ENCODE measurements around the gene JAZF1. TPM values are rescaled to one million over a fixed set of nuclear protein-coding genes. Genes with fewer than 3 reads are reported as not detected.

JAZF1 gene
- total and polyA plus RNA-seq, 4 donors: 13.5 to 38.8 (median 21.3) TPM

GRCh38 chr7:28106321-28106829 is 74.2 kb downstream of the JAZF1 start:
- ATAC-seq (ENCODE audit: low FRiP score): no peak
- Histone ChIP-seq H3K4me1 (ENCODE audit: control insufficient read depth in 1 of 2, insufficient read depth in 2 of 2, low read length in 2 of 2) (peaks cover 0 to 2% of the 10 kb centered on the region in 2 donors), H3K27ac (ENCODE audit: low read depth in 1 of 2, low read length in 2 of 2) (no peak overlapping the region), H3K27me3 (ENCODE audit: control insufficient read depth in 1 of 2, insufficient read depth in 2 of 2, low read length in 1 of 2) (no peaks in the 10 kb centered on the region), H3K36me3 (ENCODE audit: control insufficient read depth in 1 of 2, insufficient read depth in 2 of 2, low read length in 1 of 2) (no peaks in the 10 kb centered on the region), H3K4me3 (ENCODE audit: low read length in 2 of 2) (no peak overlapping the region), H3K9me3 (ENCODE audit: control insufficient read depth, low read length) (no peaks in the 10 kb centered on the region)
- DNase-seq: no peak
- intact Hi-C loops (cut with DNase I): loop anchor here in 1 of 2 donors (5.0 kb wide), 1 partner anchor 71 kb away; no protein-coding TSS in a partner anchor
- WGBS, 2 donors: 70 to 79% methylated on average over 6 of the region's 6 CpGs

- H3K4me3 ChIP-seq (ENCODE audit: low read length in 2 of 2): no peak overlapping the region
- no peaks in the 10 kb centered on the region for H3K27me3 ChIP-seq (ENCODE audit: control insufficient read depth in 1 of 2, insufficient read depth in 2 of 2, low read length in 1 of 2)
- 91 to 92% methylated on average over 6 of the region's 6 CpGs for WGBS, 2 donors
- DNase-seq: no peak
- H3K36me3 ChIP-seq (ENCODE audit: control insufficient read depth in 1 of 2, insufficient read depth in 2 of 2, low read length in 1 of 2): no peaks in the 10 kb centered on the region
- peaks cover 0 to 2% of the 10 kb centered on the region in 2 donors for H3K4me1 ChIP-seq (ENCODE audit: control insufficient read depth in 1 of 2, insufficient read depth in 2 of 2, low read length in 2 of 2)
- H3K9me3 ChIP-seq (ENCODE audit: control insufficient read depth, low read length): no peaks in the 10 kb centered on the region
- no peak overlapping the region for H3K27ac ChIP-seq (ENCODE audit: low read depth in 1 of 2, low read length in 2 of 2)
- no peak for ATAC-seq (ENCODE audit: low FRiP score)
- intact Hi-C loops (cut with DNase I): loop anchor here in 1 of 2 donors (5.0 kb wide), 1 partner anchor 72 kb away; no protein-coding TSS in a partner anchor
Observed at GRCh38 chr7:28105234-28105633, 75.4 kb downstream of the JAZF1 start.

GRCh38 chr7:28104811-28105210 is 75.8 kb downstream of the JAZF1 start:
- ATAC-seq (ENCODE audit: low FRiP score) (no peak), DNase-seq (no peak)
- H3K4me1 ChIP-seq (ENCODE audit: control insufficient read depth in 1 of 2, insufficient read depth in 2 of 2, low read length in 2 of 2): peaks cover 0 to 2% of the 10 kb centered on the region in 2 donors
- H3K9me3 ChIP-seq (ENCODE audit: control insufficient read depth, low read length): no peaks in the 10 kb centered on the region
- H3K27me3 ChIP-seq (ENCODE audit: control insufficient read depth in 1 of 2, insufficient read depth in 2 of 2, low read length in 1 of 2): no peaks in the 10 kb centered on the region
- H3K27ac ChIP-seq (ENCODE audit: low read depth in 1 of 2, low read length in 2 of 2): no peak overlapping the region
- WGBS, 2 donors: 90 to 91% methylated on average over 4 of the region's 4 CpGs
- H3K4me3 ChIP-seq (ENCODE audit: low read length in 2 of 2): no peak overlapping the region
- H3K36me3 ChIP-seq (ENCODE audit: control insufficient read depth in 1 of 2, insufficient read depth in 2 of 2, low read length in 1 of 2): no peaks in the 10 kb centered on the region
- intact Hi-C loops (cut with DNase I): loop anchor here in 1 of 2 donors (5.0 kb wide), 1 partner anchor 72 kb away; no protein-coding TSS in a partner anchor

GRCh38 chr7:28104041-28104541 is 76.5 kb downstream of the JAZF1 start:
- DNase-seq: no peak
- no peak for ATAC-seq (ENCODE audit: low FRiP score)
- Histone ChIP-seq H3K27me3 (ENCODE audit: control insufficient read depth in 1 of 2, insufficient read depth in 2 of 2, low read length in 1 of 2) (no peaks in the 10 kb centered on the region), H3K4me1 (ENCODE audit: control insufficient read depth in 1 of 2, insufficient read depth in 2 of 2, low read length in 2 of 2) (peaks cover 0 to 2% of the 10 kb centered on the region in 2 donors), H3K36me3 (ENCODE audit: control insufficient read depth in 1 of 2, insufficient read depth in 2 of 2, low read length in 1 of 2) (no peaks in the 10 kb centered on the region), H3K9me3 (ENCODE audit: control insufficient read depth, low read length) (no peaks in the 10 kb centered on the region), H3K27ac (ENCODE audit: low read depth in 1 of 2, low read length in 2 of 2) (no peak overlapping the region), H3K4me3 (ENCODE audit: low read length in 2 of 2) (no peak overlapping the region)
- intact Hi-C loops (cut with DNase I): no loop called here
- 15 to 29% methylated on average over 3 of the region's 3 CpGs for WGBS, 2 donors

- WGBS, 2 donors: 86 to 89% methylated on average over 6 of the region's 6 CpGs
- Histone ChIP-seq H3K4me1 (ENCODE audit: control insufficient read depth in 1 of 2, insufficient read depth in 2 of 2, low read length in 2 of 2) (peaks cover 0 to 2% of the 10 kb centered on the region in 2 donors), H3K27ac (ENCODE audit: low read depth in 1 of 2, low read length in 2 of 2) (no peak overlapping the region), H3K4me3 (ENCODE audit: low read length in 2 of 2) (no peak overlapping the region), H3K9me3 (ENCODE audit: control insufficient read depth, low read length) (no peaks in the 10 kb centered on the region), H3K36me3 (ENCODE audit: control insufficient read depth in 1 of 2, insufficient read depth in 2 of 2, low read length in 1 of 2) (no peaks in the 10 kb centered on the region), H3K27me3 (ENCODE audit: control insufficient read depth in 1 of 2, insufficient read depth in 2 of 2, low read length in 1 of 2) (no peaks in the 10 kb centered on the region)
- DNase-seq (no peak), ATAC-seq (ENCODE audit: low FRiP score) (peak; percentile 67)
- intact Hi-C loops (cut with DNase I): no loop called here
Observed at GRCh38 chr7:28102797-28103196, 77.8 kb downstream of the JAZF1 start.

GRCh38 chr7:28096713-28097112 is 83.9 kb downstream of the JAZF1 start:
- ATAC-seq (ENCODE audit: low FRiP score) (peak; percentile 86), DNase-seq (no peak)
- Histone ChIP-seq H3K4me3 (ENCODE audit: low read length in 2 of 2) (no peak overlapping the region), H3K27me3 (ENCODE audit: control insufficient read depth in 1 of 2, insufficient read depth in 2 of 2, low read length in 1 of 2) (no peaks in the 10 kb centered on the region), H3K36me3 (ENCODE audit: control insufficient read depth in 1 of 2, insufficient read depth in 2 of 2, low read length in 1 of 2) (no peaks in the 10 kb centered on the region), H3K4me1 (ENCODE audit: control insufficient read depth in 1 of 2, insufficient read depth in 2 of 2, low read length in 2 of 2) (no peaks in the 10 kb centered on the region), H3K9me3 (ENCODE audit: control insufficient read depth, low read length) (no peaks in the 10 kb centered on the region), H3K27ac (ENCODE audit: low read depth in 1 of 2, low read length in 2 of 2) (no peak overlapping the region)
- WGBS, 2 donors: 0% methylated on average over 3 of the region's 3 CpGs
- intact Hi-C loops (cut with DNase I): loop anchor here in 1 of 2 donors (10.0 kb wide), 1 partner anchor 902 kb away; no protein-coding TSS in a partner anchor

GRCh38 chr7:28095231-28095630 is 85.4 kb downstream of the JAZF1 start:
- Histone ChIP-seq H3K9me3 (ENCODE audit: control insufficient read depth, low read length) (no peaks in the 10 kb centered on the region), H3K4me3 (ENCODE audit: low read length in 2 of 2) (no peak overlapping the region), H3K27ac (ENCODE audit: low read depth in 1 of 2, low read length in 2 of 2) (no peak overlapping the region), H3K36me3 (ENCODE audit: control insufficient read depth in 1 of 2, insufficient read depth in 2 of 2, low read length in 1 of 2) (no peaks in the 10 kb centered on the region), H3K4me1 (ENCODE audit: control insufficient read depth in 1 of 2, insufficient read depth in 2 of 2, low read length in 2 of 2) (no peaks in the 10 kb centered on the region), H3K27me3 (ENCODE audit: control insufficient read depth in 1 of 2, insufficient read depth in 2 of 2, low read length in 1 of 2) (no peaks in the 10 kb centered on the region)
- intact Hi-C loops (cut with DNase I): loop anchor here in 1 of 2 donors (10.0 kb wide), 1 partner anchor 900 kb away; no protein-coding TSS in a partner anchor
- ATAC-seq (ENCODE audit: low FRiP score) (no peak), DNase-seq (no peak)
- WGBS, 2 donors: 94 to 95% methylated on average over 4 of the region's 4 CpGs

- DNase-seq: peak; percentile 82 to 88
Observed at GRCh38 chr7:28093623-28094232, 86.9 kb downstream of the JAZF1 start.

More at GRCh38 chr7:28093623-28094232, 86.9 kb downstream of the JAZF1 start:
- 73 to 79% methylated on average over 9 of the region's 9 CpGs for WGBS, 2 donors
- H3K4me1 ChIP-seq (ENCODE audit: control insufficient read depth in 1 of 2, insufficient read depth in 2 of 2, low read length in 2 of 2): no peaks in the 10 kb centered on the region
- no peak overlapping the region for H3K27ac ChIP-seq (ENCODE audit: low read depth in 1 of 2, low read length in 2 of 2)
- no peak overlapping the region for H3K4me3 ChIP-seq (ENCODE audit: low read length in 2 of 2)
- H3K36me3 ChIP-seq (ENCODE audit: control insufficient read depth in 1 of 2, insufficient read depth in 2 of 2, low read length in 1 of 2): no peaks in the 10 kb centered on the region
- no peak for ATAC-seq (ENCODE audit: low FRiP score)
- no peaks in the 10 kb centered on the region for H3K27me3 ChIP-seq (ENCODE audit: control insufficient read depth in 1 of 2, insufficient read depth in 2 of 2, low read length in 1 of 2)
- intact Hi-C loops (cut with DNase I): loop anchor here (5.0 to 10.0 kb wide), 2 partner anchors 891 to 899 kb away; partner anchors contain the start of gene HOXA13 (in 1 of the 2)
- no peaks in the 10 kb centered on the region for H3K9me3 ChIP-seq (ENCODE audit: control insufficient read depth, low read length)

All from aorta (tissue), 5 donors.